Measurements from ENCODE around the gene EVX2.

EVX2 gene

DNA sequence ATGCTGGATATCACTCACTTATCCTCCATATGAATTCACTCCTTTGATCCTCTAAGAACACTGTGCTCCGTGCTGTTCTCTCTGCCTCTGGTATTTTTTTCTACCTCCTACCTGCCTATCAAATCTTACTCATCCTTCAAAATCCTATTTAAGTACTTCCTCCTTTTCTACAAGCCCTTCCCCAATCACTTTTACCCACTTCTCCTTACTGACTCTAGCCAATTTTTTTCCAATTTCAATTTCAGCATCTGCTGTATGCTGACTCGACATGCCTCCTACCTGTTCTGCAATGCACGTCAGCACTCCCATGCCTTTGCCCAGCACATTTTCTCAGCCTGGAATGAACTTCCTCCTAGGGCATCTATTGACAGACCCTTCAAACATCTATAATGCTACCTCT, 44.4 kb downstream of the EVX2 start:
- H3K9me2 ChIP-seq (replicated peaks; ENCODE audit: control insufficient read depth, low read length): no peaks in the 10 kb centered on the region
- no peak overlapping the region for H3K4me2 ChIP-seq (ENCODE audit: low read length)
- H3K27ac ChIP-seq (ENCODE audit: low read depth, low read length): no peak overlapping the region
- no peaks in the 10 kb centered on the region for H3K9me3 ChIP-seq (ENCODE audit: control insufficient read depth, insufficient read depth, low read length)
- no peaks in the 10 kb centered on the region for H3K79me2 ChIP-seq (ENCODE audit: control insufficient read depth, low read length)
- H4K20me1 ChIP-seq (ENCODE audit: control insufficient read depth, insufficient read depth, low read depth, low read length): no peaks in the 10 kb centered on the region
- TF ChIP-seq, protein P1, sequence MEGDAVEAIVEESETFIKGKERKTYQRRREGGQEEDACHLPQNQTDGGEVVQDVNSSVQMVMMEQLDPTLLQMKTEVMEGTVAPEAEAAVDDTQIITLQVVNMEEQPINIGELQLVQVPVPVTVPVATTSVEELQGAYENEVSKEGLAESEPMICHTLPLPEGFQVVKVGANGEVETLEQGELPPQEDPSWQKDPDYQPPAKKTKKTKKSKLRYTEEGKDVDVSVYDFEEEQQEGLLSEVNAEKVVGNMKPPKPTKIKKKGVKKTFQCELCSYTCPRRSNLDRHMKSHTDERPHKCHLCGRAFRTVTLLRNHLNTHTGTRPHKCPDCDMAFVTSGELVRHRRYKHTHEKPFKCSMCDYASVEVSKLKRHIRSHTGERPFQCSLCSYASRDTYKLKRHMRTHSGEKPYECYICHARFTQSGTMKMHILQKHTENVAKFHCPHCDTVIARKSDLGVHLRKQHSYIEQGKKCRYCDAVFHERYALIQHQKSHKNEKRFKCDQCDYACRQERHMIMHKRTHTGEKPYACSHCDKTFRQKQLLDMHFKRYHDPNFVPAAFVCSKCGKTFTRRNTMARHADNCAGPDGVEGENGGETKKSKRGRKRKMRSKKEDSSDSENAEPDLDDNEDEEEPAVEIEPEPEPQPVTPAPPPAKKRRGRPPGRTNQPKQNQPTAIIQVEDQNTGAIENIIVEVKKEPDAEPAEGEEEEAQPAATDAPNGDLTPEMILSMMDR (IDR thresholded peaks at IDR 0.05; ENCODE audit: low read depth, low read length, poor library complexity, severe bottlenecking): no peak
- no peak for TF ChIP-seq EZH2phosphoT487 (IDR thresholded peaks at IDR 0.05; ENCODE audit: borderline replicate concordance, low read length)
- no peaks in the 10 kb centered on the region for H3K27me3 ChIP-seq (ENCODE audit: control insufficient read depth, low read length)
- H3F3A ChIP-seq (ENCODE audit: control insufficient read depth, insufficient read depth): no peaks in the 10 kb centered on the region
- H3K4me3 ChIP-seq (ENCODE audit: low read length): no peak overlapping the region
- no peaks in the 10 kb centered on the region for H3K4me1 ChIP-seq (ENCODE audit: control insufficient read depth, low read length)
- H3K36me3 ChIP-seq (ENCODE audit: control insufficient read depth, low read length): no peaks in the 10 kb centered on the region

GRCh38 chr2:176038694-176039093, 45.1 kb downstream of the EVX2 start:
- Histone ChIP-seq H3K36me3 (ENCODE audit: control insufficient read depth, low read length) (no peaks in the 10 kb centered on the region), H3K9me3 (ENCODE audit: control insufficient read depth, insufficient read depth, low read length) (no peaks in the 10 kb centered on the region), H3F3A (ENCODE audit: control insufficient read depth, insufficient read depth) (no peaks in the 10 kb centered on the region), H3K4me3 (ENCODE audit: low read length) (no peak overlapping the region), H3K79me2 (ENCODE audit: control insufficient read depth, low read length) (no peaks in the 10 kb centered on the region), H3K4me2 (ENCODE audit: low read length) (no peak overlapping the region), H3K27me3 (ENCODE audit: control insufficient read depth, low read length) (no peaks in the 10 kb centered on the region), H4K20me1 (ENCODE audit: control insufficient read depth, insufficient read depth, low read depth, low read length) (no peaks in the 10 kb centered on the region), H3K27ac (ENCODE audit: low read depth, low read length) (no peak overlapping the region), H3K9me2 (replicated peaks; ENCODE audit: control insufficient read depth, low read length) (no peaks in the 10 kb centered on the region), H3K4me1 (ENCODE audit: control insufficient read depth, low read length) (no peaks in the 10 kb centered on the region)
- TF ChIP-seq, protein P1 (IDR thresholded peaks at IDR 0.05; ENCODE audit: low read depth, low read length, poor library complexity, severe bottlenecking): no peak
- no peak for TF ChIP-seq EZH2phosphoT487 (IDR thresholded peaks at IDR 0.05; ENCODE audit: borderline replicate concordance, low read length)

GRCh38 chr2:176035013-176035691, 48.6 kb downstream of the EVX2 start:
- H3K79me2 ChIP-seq (ENCODE audit: control insufficient read depth, low read length): no peaks in the 10 kb centered on the region
- H3K36me3 ChIP-seq (ENCODE audit: control insufficient read depth, low read length): no peaks in the 10 kb centered on the region
- H3K9me3 ChIP-seq (ENCODE audit: control insufficient read depth, insufficient read depth, low read length): no peaks in the 10 kb centered on the region
- peaks cover 4% of the 10 kb centered on the region; the same call in 1 of the 2 replicates for H3K27me3 ChIP-seq (ENCODE audit: control insufficient read depth, low read length)
- H3K27ac ChIP-seq (ENCODE audit: low read depth, low read length): no peak overlapping the region
- H3K4me1 ChIP-seq (ENCODE audit: control insufficient read depth, low read length): no peaks in the 10 kb centered on the region
- TF ChIP-seq, protein P1 (IDR thresholded peaks at IDR 0.05; ENCODE audit: low read depth, low read length, poor library complexity, severe bottlenecking): no peak
- no peak for TF ChIP-seq EZH2phosphoT487 (IDR thresholded peaks at IDR 0.05; ENCODE audit: borderline replicate concordance, low read length)
- no peaks in the 10 kb centered on the region for H3K9me2 ChIP-seq (replicated peaks; ENCODE audit: control insufficient read depth, low read length)
- H3K4me2 ChIP-seq (ENCODE audit: low read length): no peak overlapping the region
- no peak overlapping the region for H3K4me3 ChIP-seq (ENCODE audit: low read length)
- no peaks in the 10 kb centered on the region for H4K20me1 ChIP-seq (ENCODE audit: control insufficient read depth, insufficient read depth, low read depth, low read length)
- no peaks in the 10 kb centered on the region for H3F3A ChIP-seq (ENCODE audit: control insufficient read depth, insufficient read depth)
